Activated B cell treated with CpG ODN at 0.5 μM for 24 hours (primary cell): ENCODE measurements around the gene ANKRD60. TPM values are rescaled to one million over a fixed set of nuclear protein-coding genes. Genes with fewer than 3 reads are reported as not detected.
A peak's percentile ranks its signal among the peaks of the same experiment; 100 is the strongest.

ENCODE experiments used
- ATAC-seq: fragments of 200-7000 bp; cut with Tn5 transposase; one replicate; pipeline ENCODE4 v1.10.0; 2021; ENCODE audit warnings: low read depth, mild to moderate bottlenecking, moderate library complexity
- CTCF ChIA-PET: fragments of 350-600 bp; sonication (Branson Sonifier 250); formaldehyde crosslinking; loops from one replicate; lab custom pipeline; 2021; ENCODE audit warnings: antibody characterized with exemption; lab: Charles Lee
- POLR2A ChIA-PET: fragments of 350-600 bp; sonication (Branson Sonifier 250); formaldehyde crosslinking; loops from one replicate; lab custom pipeline; 2021; ENCODE audit warnings: antibody characterized with exemption; lab: Charles Lee
- DNase-seq: peaks from one replicate; pipeline ENCODE4 v3.0.0; 2022
- H3K27ac Mint-ChIP-seq: one replicate; pipeline ENCODE4 v1.8.0; 2020; ENCODE audit warnings: mixed read lengths
- H3K27me3 Mint-ChIP-seq: one replicate; pipeline ENCODE4 v1.8.0; 2021; ENCODE audit warnings: mixed read lengths
- H3K36me3 Mint-ChIP-seq: one replicate; pipeline ENCODE4 v1.8.0; 2021; ENCODE audit warnings: low read depth, mixed read lengths
- H3K4me1 Mint-ChIP-seq: one replicate; pipeline ENCODE4 v1.8.0; 2021; ENCODE audit warnings: mixed read lengths
- H3K4me3 Mint-ChIP-seq: one replicate; pipeline ENCODE4 v1.8.0; 2020; ENCODE audit warnings: mild to moderate bottlenecking, mixed read lengths
- H3K9me3 Mint-ChIP-seq: one replicate; pipeline ENCODE4 v1.8.0; 2020; ENCODE audit warnings: mixed read lengths
- CTCF ChIP-seq: fragments of 200-600 bp; IDR thresholded peaks from one replicate; pipeline ENCODE4 v1.8.0; 2022; ENCODE audit warnings: antibody characterized with exemption, mild to moderate bottlenecking
- intact Hi-C: fragments of 100-400 bp; cut with micrococcal nuclease; formaldehyde crosslinking; loops from one replicate; pipeline ENCODE4 v1.15.1; 2024
- total RNA-seq: library from RNA; stranded (reverse); gene quantifications from 2 replicates; pipeline ENCODE4 v1.2.3, GENCODE V29; 2022

ANKRD60 gene
- total RNA-seq, 1 donor from 2014 or later = not detected

GRCh38 chr20:58229198-58229798 lies 845 bp upstream of the ANKRD60 start:
- DNase-seq (no peak), ATAC-seq (no peak)
- Mint-ChIP-seq H3K27me3 (peaks cover 45% of the 10 kb centered on the region), H3K4me1 (peaks cover 12% of the 10 kb centered on the region), H3K36me3 (peaks cover 11% of the 10 kb centered on the region), H3K27ac (no peak overlapping the region), H3K4me3 (peak overlapping the region; percentile 68), H3K9me3 (no peaks in the 10 kb centered on the region)
- POLR2A ChIA-PET = interaction anchor here (0.7 kb wide), 1 partner anchor 609 kb away, joined by 3 read pairs; the partner anchor contains the start of gene ZBP1
- CTCF ChIA-PET = no interaction called here
- intact Hi-C loops = no loop called here
- TF ChIP-seq CTCF = no peak

- H3K9me3 Mint-ChIP-seq = no peaks in the 10 kb centered on the region
- peaks cover 12% of the 10 kb centered on the region for H3K4me1 Mint-ChIP-seq
- H3K27ac Mint-ChIP-seq = no peak overlapping the region
- DNase-seq = peak; percentile 27
- peaks cover 49% of the 10 kb centered on the region for H3K27me3 Mint-ChIP-seq
- H3K4me3 Mint-ChIP-seq = peak overlapping the region; percentile 51
- no peak for TF ChIP-seq CTCF
- ATAC-seq = no peak
- ChIA-PET CTCF (no interaction called here), POLR2A (no interaction called here)
- H3K36me3 Mint-ChIP-seq = peaks cover 7% of the 10 kb centered on the region
- intact Hi-C loops = no loop called here
These were observed 360 bp downstream of the ANKRD60 start for GRCh38 chr20:58228103-58228483.

GRCh38 chr20:58227391-58228102 lies 906 bp downstream of the ANKRD60 start:
- Mint-ChIP-seq H3K36me3 (peaks cover 6% of the 10 kb centered on the region), H3K4me3 (peak overlapping the region; percentile 51), H3K27me3 (peaks cover 54% of the 10 kb centered on the region), H3K9me3 (no peaks in the 10 kb centered on the region), H3K27ac (no peak overlapping the region), H3K4me1 (peaks cover 12% of the 10 kb centered on the region)
- ATAC-seq (no peak), DNase-seq (no peak)
- no peak for TF ChIP-seq CTCF
- POLR2A ChIA-PET = no interaction called here
- intact Hi-C loops = no loop called here
- CTCF ChIA-PET = no interaction called here

- intact Hi-C loops = no loop called here
- H3K9me3 Mint-ChIP-seq = no peaks in the 10 kb centered on the region
- POLR2A ChIA-PET = no interaction called here
- no peak for TF ChIP-seq CTCF
- ATAC-seq (no peak), DNase-seq (no peak)
- H3K4me1 Mint-ChIP-seq = peaks cover 12% of the 10 kb centered on the region
- H3K4me3 Mint-ChIP-seq = no peak overlapping the region
- H3K36me3 Mint-ChIP-seq = peaks cover 2% of the 10 kb centered on the region
- H3K27me3 Mint-ChIP-seq = peaks cover 65% of the 10 kb centered on the region
- CTCF ChIA-PET = no interaction called here
- H3K27ac Mint-ChIP-seq = no peak overlapping the region
These were observed 2.8 kb downstream of the ANKRD60 start for GRCh38 chr20:58225452-58226200.

GRCh38 chr20:58224974-58225373 lies 3.5 kb downstream of the ANKRD60 start:
- Mint-ChIP-seq H3K4me3 (no peak overlapping the region), H3K9me3 (no peaks in the 10 kb centered on the region), H3K27me3 (peaks cover 68% of the 10 kb centered on the region), H3K36me3 (no peaks in the 10 kb centered on the region), H3K27ac (no peak overlapping the region), H3K4me1 (peaks cover 12% of the 10 kb centered on the region)
- DNase-seq (no peak), ATAC-seq (no peak)
- ChIA-PET CTCF (no interaction called here), POLR2A (no interaction called here)
- no peak for TF ChIP-seq CTCF
- intact Hi-C loops = no loop called here
